Neural progenitor cell (in vitro differentiated cells): ENCODE data around the gene PTPN22. TPM values are rescaled to one million over a fixed set of nuclear protein-coding genes. Genes with fewer than 3 reads are reported as not detected.

Experiments
- DNase-seq: peaks from one replicate; pipeline ENCODE4 v3.0.0-alpha.2; 2016; ENCODE audit warnings: low spot score
- H2AFZ ChIP-seq: fragments of 200-600 bp; sonication (generic); replicated peaks from 2 replicates; pipeline ENCODE4 v1.6.1; 2016; ENCODE audit warnings: antibody characterized with exemption
- H3F3A ChIP-seq: fragments of 200-600 bp; sonication (generic); 2 replicates; pipeline ENCODE4 v1.6.1; 2016; ENCODE audit warnings: antibody characterized with exemption, low read depth
- H3K27ac ChIP-seq: fragments of 200-600 bp; sonication (generic); 2 replicates; pipeline ENCODE4 v1.5.1; 2016; ENCODE audit warnings: mild to moderate bottlenecking
- H3K27me3 ChIP-seq: fragments of 200-600 bp; sonication (generic); 2 replicates; pipeline ENCODE4 v1.6.1; 2016; ENCODE audit warnings: mild to moderate bottlenecking, moderate library complexity
- H3K36me3 ChIP-seq: fragments of 200-600 bp; sonication (generic); 2 replicates; pipeline ENCODE4 v1.5.1; 2016
- H3K4me1 ChIP-seq: fragments of 200-600 bp; sonication (generic); 2 replicates; pipeline ENCODE4 v1.6.1; 2016; ENCODE audit warnings: mixed run types
- H3K4me2 ChIP-seq: fragments of 200-600 bp; sonication (generic); 2 replicates; pipeline ENCODE4 v1.6.1; 2016
- H3K4me3 ChIP-seq: fragments of 200-600 bp; sonication (generic); 2 replicates; pipeline ENCODE4 v1.5.1; 2016
- H3K79me2 ChIP-seq: fragments of 200-600 bp; sonication (generic); 2 replicates; pipeline ENCODE4 v1.6.1; 2016; ENCODE audit warnings: low read depth
- H3K9ac ChIP-seq: fragments of 200-600 bp; sonication (generic); 2 replicates; pipeline ENCODE4 v1.6.1; 2016
- H3K9me3 ChIP-seq: fragments of 200-600 bp; sonication (generic); 2 replicates; pipeline ENCODE4 v1.5.1; 2016; ENCODE audit warnings: low read depth
- H4K20me1 ChIP-seq: fragments of 200-600 bp; sonication (generic); 2 replicates; pipeline ENCODE4 v1.6.1; 2016; ENCODE audit warnings: low read depth
- H3K27ac Mint-ChIP-seq: 3 replicates; pipeline ENCODE4 v1.8.0; 2021; ENCODE audit warnings: mixed read lengths
- H3K27me3 Mint-ChIP-seq: 2 replicates; pipeline ENCODE4 v1.8.0; 2022; ENCODE audit warnings: low read depth, mild to moderate bottlenecking, inconsistent platforms, moderate library complexity, mixed read lengths; ENCODE audit not compliant: insufficient read depth
- H3K36me3 Mint-ChIP-seq: 3 replicates; pipeline ENCODE4 v1.8.0; 2021; ENCODE audit warnings: mixed read lengths
- H3K4me1 Mint-ChIP-seq: 3 replicates; pipeline ENCODE4 v1.8.0; 2021; ENCODE audit warnings: mixed read lengths
- H3K4me3 Mint-ChIP-seq: 3 replicates; pipeline ENCODE4 v1.8.0; 2021; ENCODE audit warnings: mild to moderate bottlenecking, moderate library complexity, mixed read lengths
- H3K9me3 Mint-ChIP-seq: 3 replicates; pipeline ENCODE4 v1.8.0; 2020; ENCODE audit warnings: mixed read lengths
- EZH2 ChIP-seq: fragments of 200-600 bp; sonication (generic); IDR thresholded peaks from 2 replicates; pipeline ENCODE4 v1.6.1; 2017; ENCODE audit warnings: antibody characterized with exemption, mild to moderate bottlenecking, moderate library complexity
- EZH2phosphoT487 ChIP-seq: fragments of 200-600 bp; sonication (generic); IDR thresholded peaks from 2 replicates; pipeline ENCODE4 v1.6.1; 2017; ENCODE audit warnings: antibody characterized with exemption
- total RNA-seq: library from RNA; depleted of rRNA; stranded (reverse); fragments of >200 nt; gene quantifications from 2 replicates; pipeline ENCODE4 v1.2.3, GENCODE V29; 2015; ENCODE audit warnings: low replicate concordance
- TF ChIP-seq, protein P1 (sequence below): fragments of 200-600 bp; sonication (generic); IDR thresholded peaks from 2 replicates; pipeline ENCODE4 v1.5.1; 2017; ENCODE audit warnings: antibody characterized with exemption, mild to moderate bottlenecking

The PTPN22 gene
- total RNA-seq, 1 donor from 2014 or later: not detected

DNA sequence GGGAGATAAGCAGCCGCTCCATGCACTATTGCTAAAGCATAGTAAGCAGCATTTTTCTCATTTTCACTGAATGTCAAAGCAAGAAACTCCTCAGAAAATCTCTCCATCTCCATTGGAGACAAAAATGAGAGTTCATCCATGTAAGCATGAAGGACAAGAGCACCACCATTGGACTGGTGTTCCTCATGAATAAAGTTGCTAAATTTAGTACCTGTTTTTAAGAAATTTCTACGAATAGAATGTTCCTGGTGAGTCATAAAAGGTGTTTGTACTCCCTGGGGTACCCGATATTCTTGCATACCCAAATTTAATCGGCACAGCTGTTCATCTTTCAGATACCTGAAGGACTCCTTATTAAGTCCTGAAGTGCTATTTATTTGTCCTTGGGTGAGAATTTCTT, 74.0 kb downstream of the PTPN22 start:
- Histone ChIP-seq H4K20me1 (peaks cover 53% of the 10 kb centered on the region), H3K9ac (no peak overlapping the region), H3K27ac (peak overlapping the region; percentile 26), H3K4me3 (no peak overlapping the region), H3K27me3 (no peaks in the 10 kb centered on the region), H3K4me1 (no peaks in the 10 kb centered on the region), H2AFZ (no peak overlapping the region), H3K36me3 (peaks cover 9% of the 10 kb centered on the region), H3K4me2 (no peak overlapping the region), H3K9me3 (no peaks in the 10 kb centered on the region), H3F3A (no peaks in the 10 kb centered on the region), H3K79me2 (peaks cover 78% of the 10 kb centered on the region)
- H3K4me3 Mint-ChIP-seq: no peak overlapping the region
- TF ChIP-seq, protein P1, sequence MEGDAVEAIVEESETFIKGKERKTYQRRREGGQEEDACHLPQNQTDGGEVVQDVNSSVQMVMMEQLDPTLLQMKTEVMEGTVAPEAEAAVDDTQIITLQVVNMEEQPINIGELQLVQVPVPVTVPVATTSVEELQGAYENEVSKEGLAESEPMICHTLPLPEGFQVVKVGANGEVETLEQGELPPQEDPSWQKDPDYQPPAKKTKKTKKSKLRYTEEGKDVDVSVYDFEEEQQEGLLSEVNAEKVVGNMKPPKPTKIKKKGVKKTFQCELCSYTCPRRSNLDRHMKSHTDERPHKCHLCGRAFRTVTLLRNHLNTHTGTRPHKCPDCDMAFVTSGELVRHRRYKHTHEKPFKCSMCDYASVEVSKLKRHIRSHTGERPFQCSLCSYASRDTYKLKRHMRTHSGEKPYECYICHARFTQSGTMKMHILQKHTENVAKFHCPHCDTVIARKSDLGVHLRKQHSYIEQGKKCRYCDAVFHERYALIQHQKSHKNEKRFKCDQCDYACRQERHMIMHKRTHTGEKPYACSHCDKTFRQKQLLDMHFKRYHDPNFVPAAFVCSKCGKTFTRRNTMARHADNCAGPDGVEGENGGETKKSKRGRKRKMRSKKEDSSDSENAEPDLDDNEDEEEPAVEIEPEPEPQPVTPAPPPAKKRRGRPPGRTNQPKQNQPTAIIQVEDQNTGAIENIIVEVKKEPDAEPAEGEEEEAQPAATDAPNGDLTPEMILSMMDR: no peak
- no peak for TF ChIP-seq EZH2
- no peak for TF ChIP-seq EZH2phosphoT487
- no peaks in the 10 kb centered on the region for H3K4me1 Mint-ChIP-seq
- no peak overlapping the region for H3K27ac Mint-ChIP-seq
- H3K9me3 Mint-ChIP-seq: peaks cover 2% of the 10 kb centered on the region
- H3K27me3 Mint-ChIP-seq: no peaks in the 10 kb centered on the region
- peaks cover 45% of the 10 kb centered on the region for H3K36me3 Mint-ChIP-seq
- DNase-seq: no peak

DNA sequence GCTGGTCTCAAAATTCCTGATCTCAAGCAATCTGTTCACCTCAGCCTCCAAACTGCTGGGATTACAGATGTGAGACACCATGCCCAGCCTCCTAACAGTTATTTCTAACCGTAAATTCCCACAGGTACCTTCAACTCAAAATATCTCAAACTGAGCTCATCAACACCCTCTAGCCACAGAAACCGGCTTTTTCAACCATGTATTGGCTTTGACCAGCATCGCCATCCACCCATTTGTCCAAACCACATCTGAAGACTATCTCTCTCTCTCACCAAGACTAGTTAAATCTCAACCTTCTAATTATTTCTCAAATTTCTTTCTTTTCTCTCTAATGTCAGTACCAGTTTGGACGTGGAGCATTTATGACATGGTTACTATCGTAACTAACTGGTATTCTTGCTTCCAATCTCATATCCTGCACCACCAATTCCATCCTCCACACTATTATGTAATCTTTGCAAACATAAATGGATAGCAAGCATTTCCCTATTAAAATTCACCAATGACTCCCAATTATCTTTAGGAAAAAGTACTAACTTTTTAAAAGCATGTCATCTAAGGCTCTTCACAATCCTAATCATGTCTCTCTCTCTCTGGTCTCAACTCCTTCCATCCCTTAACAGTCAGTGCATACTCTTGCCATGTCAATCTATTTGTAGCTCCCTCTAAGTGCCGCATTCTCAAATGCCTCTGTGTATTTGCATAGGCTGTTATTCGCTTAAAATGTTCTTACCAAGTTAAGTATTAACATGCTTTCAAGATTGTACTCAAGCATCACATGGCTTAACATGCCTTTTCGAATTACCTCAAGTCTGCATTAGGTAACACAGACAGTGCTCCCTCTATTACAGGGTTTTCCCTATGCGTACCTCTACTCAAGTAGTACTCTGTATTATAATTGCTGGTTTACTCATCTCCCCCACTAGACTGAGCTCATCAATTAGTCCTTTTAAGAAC, 77.4 kb downstream of the PTPN22 start:
- H3K4me3 Mint-ChIP-seq: no peak overlapping the region
- no peak overlapping the region for H3K27ac Mint-ChIP-seq
- H3K79me2 ChIP-seq: peaks cover 68% of the 10 kb centered on the region

DNA sequence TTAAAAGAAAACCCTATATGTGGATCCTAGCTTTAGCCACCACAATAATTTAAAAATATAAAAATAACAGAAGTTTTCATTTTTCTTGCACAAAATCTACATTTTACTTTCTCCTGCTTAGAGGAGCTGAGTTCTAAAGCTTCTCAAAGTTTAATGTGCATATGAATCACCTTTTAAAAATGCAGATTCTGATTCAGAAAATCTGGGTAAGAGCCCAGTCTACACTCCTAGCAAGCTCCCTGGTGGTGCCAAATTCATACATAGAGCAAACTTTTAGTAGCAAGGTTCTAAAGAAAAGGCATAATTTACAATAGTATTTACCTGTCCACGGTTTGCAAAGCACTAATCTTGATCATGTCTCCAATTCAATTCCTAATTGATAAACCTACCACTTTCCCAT, 78.5 kb downstream of the PTPN22 start:
- Histone ChIP-seq H2AFZ (no peak overlapping the region), H3K27ac (no peak overlapping the region), H3K4me3 (no peak overlapping the region), H3F3A (no peaks in the 10 kb centered on the region), H3K4me1 (no peaks in the 10 kb centered on the region), H3K4me2 (no peak overlapping the region), H3K9me3 (no peaks in the 10 kb centered on the region), H3K9ac (no peak overlapping the region), H4K20me1 (peaks cover 26% of the 10 kb centered on the region), H3K27me3 (no peaks in the 10 kb centered on the region), H3K79me2 (peaks cover 68% of the 10 kb centered on the region), H3K36me3 (peaks cover 16% of the 10 kb centered on the region)
- peaks cover 65% of the 10 kb centered on the region for H3K36me3 Mint-ChIP-seq
- TF ChIP-seq EZH2: no peak
- TF ChIP-seq EZH2phosphoT487: no peak
- no peak overlapping the region for H3K4me3 Mint-ChIP-seq
- no peaks in the 10 kb centered on the region for H3K9me3 Mint-ChIP-seq
- no peak overlapping the region for H3K27ac Mint-ChIP-seq
- DNase-seq: no peak
- no peaks in the 10 kb centered on the region for H3K27me3 Mint-ChIP-seq
- H3K4me1 Mint-ChIP-seq: no peaks in the 10 kb centered on the region

More for the DNA sequence above, 77.4 kb downstream of the PTPN22 start:
- Histone ChIP-seq H4K20me1 (peaks cover 33% of the 10 kb centered on the region), H2AFZ (no peak overlapping the region), H3K27me3 (no peaks in the 10 kb centered on the region), H3K36me3 (peaks cover 18% of the 10 kb centered on the region), H3K4me1 (no peaks in the 10 kb centered on the region), H3F3A (no peaks in the 10 kb centered on the region), H3K27ac (no peak overlapping the region), H3K4me2 (no peak overlapping the region), H3K4me3 (no peak overlapping the region), H3K9ac (no peak overlapping the region), H3K9me3 (no peaks in the 10 kb centered on the region)
- no peak for TF ChIP-seq EZH2
- TF ChIP-seq, protein P1: no peak
- TF ChIP-seq EZH2phosphoT487: no peak
- Mint-ChIP-seq H3K27me3 (no peaks in the 10 kb centered on the region), H3K4me1 (no peaks in the 10 kb centered on the region), H3K36me3 (peaks cover 57% of the 10 kb centered on the region), H3K9me3 (no peaks in the 10 kb centered on the region)
- no peak for DNase-seq

DNA sequence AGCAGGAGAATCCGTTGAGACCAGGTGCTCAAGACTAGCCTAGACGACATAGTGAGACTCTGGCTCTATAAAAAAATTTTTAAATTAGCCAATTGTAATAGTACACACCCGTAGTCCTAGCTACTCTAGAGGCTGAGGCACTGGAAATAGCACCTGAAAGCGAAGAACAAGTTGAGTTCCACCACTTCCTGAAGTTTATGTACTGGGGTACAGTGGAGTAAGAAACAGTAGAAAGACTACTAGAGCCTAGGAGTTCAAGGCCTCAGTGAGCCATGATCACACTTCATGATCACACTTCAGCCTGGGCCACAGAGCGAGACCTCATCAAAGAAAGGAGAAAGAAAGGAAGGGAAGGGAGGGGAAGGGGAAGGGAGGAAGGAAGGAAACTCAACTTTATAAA, 79.0 kb downstream of the PTPN22 start:
- no peak for DNase-seq
- Histone ChIP-seq H3K79me2 (peaks cover 68% of the 10 kb centered on the region), H3K4me1 (no peaks in the 10 kb centered on the region), H3K36me3 (peaks cover 11% of the 10 kb centered on the region), H3K27me3 (no peaks in the 10 kb centered on the region), H3K27ac (no peak overlapping the region), H3F3A (no peaks in the 10 kb centered on the region), H4K20me1 (peaks cover 22% of the 10 kb centered on the region), H3K4me2 (no peak overlapping the region), H3K9ac (no peak overlapping the region), H2AFZ (no peak overlapping the region), H3K4me3 (no peak overlapping the region), H3K9me3 (no peaks in the 10 kb centered on the region)
- no peak for TF ChIP-seq EZH2phosphoT487
- TF ChIP-seq, protein P1: no peak
- TF ChIP-seq EZH2: no peak
- no peaks in the 10 kb centered on the region for H3K27me3 Mint-ChIP-seq
- no peaks in the 10 kb centered on the region for H3K9me3 Mint-ChIP-seq
- H3K4me3 Mint-ChIP-seq: no peak overlapping the region
- no peak overlapping the region for H3K27ac Mint-ChIP-seq
- no peaks in the 10 kb centered on the region for H3K4me1 Mint-ChIP-seq
- H3K36me3 Mint-ChIP-seq: peaks cover 60% of the 10 kb centered on the region
